ENCODE results near the gene TAS2R19.
"Not testable (repeated sequence)": the region's sequence is repeated elsewhere in the genome, so short reads cannot be mapped to it uniquely, and the experiment has no call there.

TAS2R19 gene, protein sequence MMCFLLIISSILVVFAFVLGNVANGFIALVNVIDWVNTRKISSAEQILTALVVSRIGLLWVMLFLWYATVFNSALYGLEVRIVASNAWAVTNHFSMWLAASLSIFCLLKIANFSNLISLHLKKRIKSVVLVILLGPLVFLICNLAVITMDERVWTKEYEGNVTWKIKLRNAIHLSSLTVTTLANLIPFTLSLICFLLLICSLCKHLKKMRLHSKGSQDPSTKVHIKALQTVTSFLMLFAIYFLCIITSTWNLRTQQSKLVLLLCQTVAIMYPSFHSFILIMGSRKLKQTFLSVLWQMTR

GRCh38 chr12:11022520-11022919, at the start of gene TAS2R19:
TSS of gene TAS2R19 (minus strand) at chr12:11022620. CDS start at chr12:11022571, 49 bp downstream.
- no peak for DNase-seq

- DNase-seq = no peak
Observed at GRCh38 chr12:11071414-11071813, 49.0 kb upstream of the TAS2R19 start.

- DNase-seq = no peak
Observed at GRCh38 chr12:11070999-11071398, 48.6 kb upstream of the TAS2R19 start.

DNA sequence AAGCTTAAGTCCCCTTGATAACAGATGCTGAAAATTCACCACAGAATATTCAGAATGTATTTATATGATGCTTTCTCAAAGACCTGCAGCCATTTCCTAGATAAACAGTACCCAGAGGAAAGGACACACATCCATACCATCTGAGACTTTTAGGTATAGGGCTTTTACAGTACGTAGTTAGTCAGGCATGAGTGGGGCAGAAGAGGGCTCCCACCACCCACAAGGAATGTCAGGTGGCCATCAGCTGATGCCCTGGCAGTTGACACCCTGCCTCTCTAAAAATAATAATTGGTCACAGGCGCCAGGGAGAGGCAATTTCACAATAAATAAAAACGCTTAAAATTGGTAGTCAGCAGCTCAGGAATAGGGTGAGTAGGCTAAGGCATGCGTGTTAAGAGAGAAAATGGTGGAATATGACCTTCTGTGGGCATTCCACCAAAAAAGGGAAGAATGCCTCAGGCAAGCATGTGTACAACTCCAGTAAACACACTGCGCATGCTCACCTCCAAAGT, 47.5 kb upstream of the TAS2R19 start:
- DNase-seq = no peak

DNA sequence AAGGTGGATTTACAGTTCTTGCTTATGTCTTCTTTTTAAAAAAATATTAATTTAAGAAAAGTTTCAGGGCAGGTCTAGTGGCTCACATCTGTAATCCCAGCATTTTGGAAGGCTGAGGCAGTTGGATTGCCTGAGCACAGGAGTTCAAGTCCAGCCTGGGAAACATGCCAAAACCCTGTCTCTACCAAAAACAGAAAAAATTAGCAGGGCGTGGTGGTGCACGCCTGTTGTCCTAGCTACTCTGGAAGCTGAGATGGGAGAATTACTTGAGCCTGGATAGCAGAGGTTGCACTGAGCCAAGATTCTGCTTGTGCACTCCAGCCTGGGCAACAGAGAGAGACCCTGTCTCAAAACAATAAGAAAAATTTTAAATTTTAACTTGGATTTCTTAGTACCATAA, 45.1 kb upstream of the TAS2R19 start:
- DNase-seq = no peak

DNA sequence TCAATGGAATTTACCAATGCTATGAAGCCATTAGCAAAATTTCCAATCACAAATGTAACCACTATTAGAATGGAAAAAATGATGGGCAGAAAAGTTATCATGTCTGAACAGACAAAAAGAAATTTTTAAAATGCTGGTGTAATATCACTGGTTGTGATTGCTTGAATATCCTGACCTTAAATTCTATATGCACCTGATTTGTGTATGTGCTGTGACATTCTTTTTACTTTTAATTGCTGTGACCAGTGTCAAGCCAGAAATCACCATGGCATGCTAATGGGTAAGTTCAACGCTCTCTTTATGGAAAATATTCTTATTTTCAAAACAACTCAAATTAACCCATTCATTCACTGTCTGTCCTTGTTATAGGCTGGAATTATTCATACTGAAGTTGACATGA, 39.8 kb upstream of the TAS2R19 start, which contains the start of gene TAS2R46:
Gene TAS2R46 (minus strand): TSS at position 101 of the 400 bp plus-strand sequence. CDS start 0 bp downstream, at position 101.
- not testable (repeated sequence) for DNase-seq

DNA sequence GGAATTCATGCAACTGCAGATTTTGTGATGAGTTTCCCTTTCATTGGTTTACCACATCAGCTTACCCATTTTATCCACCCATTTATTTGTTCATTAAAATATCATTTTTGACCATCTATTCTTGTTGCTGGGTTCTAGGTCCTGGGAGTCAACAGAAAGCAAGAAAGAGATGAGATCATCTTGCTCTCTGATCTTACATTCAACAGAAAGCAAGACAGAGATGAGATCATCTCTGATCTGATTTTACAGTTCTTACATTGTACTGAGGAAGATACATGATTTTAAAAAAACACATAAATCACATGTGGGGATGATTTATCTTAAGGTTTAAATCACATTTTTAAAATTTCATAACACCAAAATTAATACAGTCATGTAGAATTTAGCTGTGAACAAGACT, 37.4 kb upstream of the TAS2R19 start:
- no peak for DNase-seq

- DNase-seq = no peak
Observed at GRCh38 chr12:11059041-11059440, 36.6 kb upstream of the TAS2R19 start.

- DNase-seq = no peak
Observed at GRCh38 chr12:11055306-11055705, 32.9 kb upstream of the TAS2R19 start.

GRCh38 chr12:11049806-11050531, 27.5 kb upstream of the TAS2R19 start:
- not testable (repeated sequence) for DNase-seq

DNA sequence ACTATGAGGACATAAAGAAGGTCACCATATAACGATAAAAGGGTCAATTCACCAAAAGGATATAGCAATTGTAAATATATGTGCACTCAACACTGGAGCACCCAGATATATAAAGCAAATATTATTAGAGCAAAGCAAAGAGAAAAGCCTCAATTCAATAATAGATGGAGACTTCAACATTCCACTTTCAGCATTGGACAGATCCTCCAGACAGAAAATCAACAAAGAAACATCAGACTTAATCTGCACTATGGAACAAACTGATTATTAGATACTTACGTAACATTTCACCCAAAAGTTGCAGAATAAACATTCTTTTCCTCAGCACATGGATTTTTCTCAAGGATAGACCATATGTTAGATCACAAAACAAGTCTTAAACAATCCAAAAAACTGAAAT, 18.9 kb upstream of the TAS2R19 start:
- not testable (repeated sequence) for DNase-seq

DNA sequence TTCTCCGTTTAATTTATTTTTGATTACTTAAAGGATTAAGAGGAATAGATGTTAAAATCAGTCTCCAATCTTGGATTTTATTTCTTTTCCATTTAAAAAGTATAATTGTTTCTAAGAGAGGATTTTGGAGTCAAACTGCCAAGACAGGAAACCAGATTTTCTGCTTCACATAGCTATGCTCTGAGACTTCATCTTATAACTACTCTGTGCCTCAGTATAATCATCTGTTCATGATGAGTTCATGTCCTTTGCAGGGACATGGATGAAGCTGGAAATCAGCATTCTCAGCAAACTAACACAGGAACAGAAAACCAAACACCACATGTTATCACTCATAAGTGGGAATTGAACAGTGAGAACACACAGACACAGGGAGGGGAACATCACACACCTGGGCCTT, 17.7 kb upstream of the TAS2R19 start:
- no peak for DNase-seq

- DNase-seq = no peak
Observed at GRCh38 chr12:11039171-11039570, 16.8 kb upstream of the TAS2R19 start.

DNA sequence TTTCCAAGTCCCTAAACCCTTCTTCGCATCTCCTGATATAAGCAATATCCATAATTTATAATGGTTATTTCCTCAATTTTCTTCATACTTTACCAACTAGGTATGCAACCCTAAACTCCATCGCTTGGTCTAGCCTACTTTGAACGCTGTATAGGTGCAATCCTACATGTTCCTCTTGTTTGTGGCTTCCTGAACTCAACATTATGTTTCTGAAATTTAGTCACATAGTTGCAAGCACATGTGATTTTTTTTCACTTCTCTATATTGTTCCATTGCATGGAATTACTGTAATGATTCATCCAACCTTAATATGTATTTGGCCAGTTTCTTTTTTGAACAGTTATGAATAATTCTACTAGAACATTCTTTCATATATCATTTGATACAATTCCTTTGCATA, 11.5 kb upstream of the TAS2R19 start:
- DNase-seq = not testable (repeated sequence)

DNA sequence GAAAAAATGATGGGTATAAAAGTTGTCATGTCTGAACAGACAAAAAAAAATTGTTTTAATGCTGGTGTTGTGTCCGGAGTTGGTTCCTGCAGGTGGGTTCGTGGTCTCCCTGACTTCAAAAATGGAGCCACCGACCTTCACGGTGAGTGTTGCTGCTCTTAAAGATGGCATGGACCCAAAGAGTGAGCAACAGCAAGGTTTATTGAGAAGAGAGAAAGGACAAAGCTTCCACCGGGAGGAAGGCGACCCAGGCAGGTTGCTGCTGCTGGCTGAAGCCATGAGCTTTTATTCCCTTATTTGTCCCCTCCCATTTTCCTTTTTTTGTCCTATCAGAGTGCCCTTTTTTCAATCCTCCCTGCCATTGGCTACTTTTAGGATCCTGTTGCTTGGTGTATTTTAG, 8.9 kb upstream of the TAS2R19 start, which contains the start of gene TAS2R31:
Gene TAS2R31 (minus strand): TSS at position 101 of the 400 bp plus-strand sequence. CDS start 72 bp downstream, at position 29.
- DNase-seq = no peak

GRCh38 chr12:11026118-11026517, 3.7 kb upstream of the TAS2R19 start:
- DNase-seq = no peak

DNA sequence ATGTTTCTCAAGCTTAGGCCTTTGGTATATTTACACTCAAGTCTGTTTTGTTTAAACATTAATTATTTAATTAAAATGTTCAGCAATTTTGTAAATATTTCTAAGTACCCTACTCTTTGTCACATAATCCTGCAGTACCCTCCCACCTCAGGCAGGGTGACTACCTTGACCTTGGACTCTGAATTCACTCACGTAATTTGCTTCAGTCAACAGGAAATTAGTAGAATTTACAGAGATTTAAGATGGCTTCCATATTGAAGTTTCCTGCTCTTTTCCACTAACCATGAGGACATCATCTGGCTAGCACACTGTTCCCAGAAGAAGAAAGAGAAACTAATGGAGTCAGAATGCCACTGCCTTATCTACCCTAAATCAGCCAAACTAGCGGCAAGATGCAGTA, 967 bp upstream of the TAS2R19 start:
- no peak for DNase-seq

DNA sequence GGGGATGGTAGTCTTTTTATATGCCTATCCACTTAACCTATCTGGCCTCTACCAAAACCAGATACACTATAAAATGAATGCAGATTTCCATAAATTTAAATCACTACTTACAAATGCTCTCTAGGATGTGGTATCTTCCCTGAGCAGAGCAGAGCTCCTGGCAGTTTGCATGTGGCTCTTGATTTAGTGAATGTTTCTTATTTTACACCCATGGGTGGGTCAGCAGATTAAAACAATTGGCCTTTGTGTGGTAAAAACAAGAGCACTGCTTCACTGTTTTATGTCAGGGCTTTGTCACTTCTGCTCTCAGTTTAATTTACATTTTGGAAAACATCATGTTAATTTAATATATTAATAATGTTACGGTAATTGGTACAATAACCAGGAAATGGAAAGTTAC, 5.5 kb downstream of the TAS2R19 start:
- DNase-seq = no peak

DNA sequence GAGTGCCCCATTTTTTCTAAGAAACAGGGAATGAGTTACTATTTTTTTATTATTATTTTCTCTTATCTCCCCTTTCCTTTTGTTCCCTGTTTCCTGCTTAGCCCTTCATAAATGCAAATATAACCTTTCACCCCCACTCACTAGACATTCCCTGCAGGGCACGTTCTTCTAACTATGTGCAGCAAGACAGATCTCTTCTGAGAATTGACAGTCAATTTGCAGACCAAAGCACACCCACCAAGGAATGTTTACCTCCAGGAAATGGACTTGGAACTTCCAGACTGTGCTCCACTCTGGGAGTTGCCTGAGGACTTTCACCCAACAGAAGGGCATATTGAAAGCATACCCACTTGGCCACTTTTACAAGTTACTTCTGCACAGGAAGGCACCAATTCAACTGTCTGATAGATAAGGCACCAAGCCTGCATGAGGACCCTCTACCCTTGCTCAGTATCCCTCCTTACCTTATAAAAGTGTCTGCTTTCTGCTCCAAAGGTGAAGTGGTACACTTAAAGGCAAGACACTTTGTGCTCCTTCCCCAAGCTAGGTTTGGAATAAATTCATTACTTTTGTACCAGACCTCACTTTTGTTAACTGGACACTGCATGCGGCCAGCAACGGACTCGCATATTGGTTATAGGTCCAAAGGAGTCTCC, 6.5 kb downstream of the TAS2R19 start:
- no peak for DNase-seq

- no peak for DNase-seq
Observed at GRCh38 chr12:11014234-11014633, 8.2 kb downstream of the TAS2R19 start.

DNA sequence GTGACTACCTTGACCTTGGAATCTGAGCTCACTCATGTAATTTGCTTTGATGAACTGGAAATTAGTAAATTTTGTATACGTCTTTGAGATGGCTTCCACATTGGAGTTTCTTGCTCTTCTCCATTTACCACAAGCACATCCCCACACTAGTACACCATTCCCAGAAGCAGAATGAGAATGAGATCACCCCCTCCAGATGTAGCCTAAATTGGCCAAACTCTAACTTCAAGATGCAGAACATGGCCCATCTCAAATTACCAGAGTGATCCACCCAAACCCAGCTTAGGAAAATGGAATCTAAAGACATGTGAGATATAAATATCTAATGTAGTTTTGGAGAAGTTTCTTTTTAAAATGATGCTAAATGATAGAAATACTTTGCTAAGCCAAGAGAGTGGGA, 14.8 kb downstream of the TAS2R19 start:
- no peak for DNase-seq

- no peak for DNase-seq
Observed at GRCh38 chr12:10998204-10998603, 24.2 kb downstream of the TAS2R19 start, which contains the start of gene TAS2R20. TSS of gene TAS2R20 (minus strand) at chr12:10998304. CDS start at chr12:10997875, 429 bp downstream.

GRCh38 chr12:10994307-10994706, 28.1 kb downstream of the TAS2R19 start:
- no peak for DNase-seq

Data from activated CD4-positive, CD25-positive, alpha-beta regulatory T cell (primary cell).